ENCODE data around the gene ACAA2. TPM values are rescaled to one million over a fixed set of nuclear protein-coding genes. Genes with fewer than 3 reads are reported as not detected.

Gene ACAA2
- 44.5 TPM for total RNA-seq
- 54.5 TPM for polyA plus RNA-seq
- long read RNA-seq, donor 1, partial matches to known transcripts = 0 of 2 reads
- long read RNA-seq, donor 1, other reads (novel, unspliced or antisense) = 0 of 2 reads
- long read RNA-seq, donor 2, transcript ACAA2-201 (10 exons, 3,350 nt) = major isoform, 22 of 92 reads
- long read RNA-seq, donor 2, partial matches to known transcripts = 66 of 92 reads
- long read RNA-seq, donor 2, other reads (novel, unspliced or antisense) = 0 of 92 reads
- long read RNA-seq, donor 3, transcript ACAA2-207 (2 exons, 1,850 nt) = minor isoform, 6 of 67 reads
- long read RNA-seq, donor 3, transcript ACAA2-201 (10 exons, 3,350 nt) = major isoform, 16 of 67 reads
- long read RNA-seq, donor 3, partial matches to known transcripts = 44 of 67 reads
- long read RNA-seq, donor 3, other reads (novel, unspliced or antisense) = 0 of 67 reads
- long read RNA-seq, donor 4, transcript ACAA2-201 (10 exons, 3,350 nt) = major isoform, 5 of 25 reads
- long read RNA-seq, donor 4, partial matches to known transcripts = 15 of 25 reads
- long read RNA-seq, donor 4, other reads (novel, unspliced or antisense) = 0 of 25 reads
- long read RNA-seq, donor 5, transcript ACAA2-201 (10 exons, 3,350 nt) = major isoform, 31 of 109 reads
- long read RNA-seq, donor 5, transcript ACAA2-207 (2 exons, 1,850 nt) = minor isoform, 9 of 109 reads
- long read RNA-seq, donor 5, partial matches to known transcripts = 65 of 109 reads
- long read RNA-seq, donor 5, other reads (novel, unspliced or antisense) = 0 of 109 reads
- long read RNA-seq, donor 6, transcript ACAA2-201 (10 exons, 3,350 nt) = major isoform, 11 of 35 reads
- long read RNA-seq, donor 6, partial matches to known transcripts = 23 of 35 reads
- long read RNA-seq, donor 6, other reads (novel, unspliced or antisense) = 0 of 35 reads
- long read RNA-seq, donor 7, transcript ACAA2-201 (10 exons, 3,350 nt) = major isoform, 19 of 38 reads
- long read RNA-seq, donor 7, partial matches to known transcripts = 17 of 38 reads
- long read RNA-seq, donor 7, other reads (novel, unspliced or antisense) = 0 of 38 reads
- long read RNA-seq, donor 8, transcript ACAA2-201 (10 exons, 3,350 nt) = major isoform, 9 of 23 reads
- long read RNA-seq, donor 8, partial matches to known transcripts = 11 of 23 reads
- long read RNA-seq, donor 8, other reads (novel, unspliced or antisense) = 0 of 23 reads
- long read RNA-seq, donor 9, transcript ACAA2-201 (10 exons, 3,350 nt) = major isoform, 8 of 29 reads
- long read RNA-seq, donor 9, partial matches to known transcripts = 18 of 29 reads
- long read RNA-seq, donor 9, other reads (novel, unspliced or antisense) = 0 of 29 reads
- long read RNA-seq, donor 10, transcript ACAA2-201 (10 exons, 3,350 nt) = major isoform, 6 of 16 reads
- long read RNA-seq, donor 10, partial matches to known transcripts = 10 of 16 reads
- long read RNA-seq, donor 10, other reads (novel, unspliced or antisense) = 0 of 16 reads

GRCh38 chr18:49813319-49814146 is at the start of gene ACAA2:
Gene ACAA2, minus strand, starts transcription at chr18:49813533. Its CDS starts 49 bp downstream, at chr18:49813484.
- Histone ChIP-seq H3K4me1 (ENCODE audit: control insufficient read depth in 2 of 2, insufficient read depth in 2 of 2, low read length in 2 of 2) (peaks cover 8% of the 10 kb centered on the region in 2 donors), H3K4me3 (ENCODE audit: low read length in 2 of 2) (peak within 1 kb of the TSS; percentile 82 to 85), H3K9me3 (ENCODE audit: control insufficient read depth in 2 of 2, insufficient read depth in 1 of 2, low read length in 1 of 2) (peaks cover 0 to 2% of the 10 kb centered on the region in 2 donors), H3K27me3 (ENCODE audit: control insufficient read depth in 2 of 2, insufficient read depth in 1 of 2, low read length in 1 of 2) (no peaks in the 10 kb centered on the region), H3K27ac (ENCODE audit: low read depth in 1 of 2, low read length in 1 of 2) (peak within 1 kb of the TSS; percentile 86 to 98), H3K36me3 (ENCODE audit: control insufficient read depth in 2 of 2, insufficient read depth in 2 of 2, low read length in 1 of 2) (no peaks in the 10 kb centered on the region)
- WGBS = under 1% methylated on average over 74 of the region's 74 CpGs
- DNase-seq (ENCODE audit: low read depth in 6 of 9, low spot score in 9 of 9) = peak in 8 of 9 donors; percentile 19 to 77 (median 51)

GRCh38 chr18:49862656-49863385 is 49.5 kb upstream of the ACAA2 start:
- no peak for DNase-seq (ENCODE audit: low read depth in 6 of 9, low spot score in 9 of 9)
- Histone ChIP-seq H3K4me3 (ENCODE audit: low read length in 2 of 2) (no peak overlapping the region), H3K9me3 (ENCODE audit: control insufficient read depth in 2 of 2, insufficient read depth in 1 of 2, low read length in 1 of 2) (no peaks in the 10 kb centered on the region), H3K4me1 (ENCODE audit: control insufficient read depth in 2 of 2, insufficient read depth in 2 of 2, low read length in 2 of 2) (no peaks in the 10 kb centered on the region), H3K36me3 (ENCODE audit: control insufficient read depth in 2 of 2, insufficient read depth in 2 of 2, low read length in 1 of 2) (no peaks in the 10 kb centered on the region), H3K27me3 (ENCODE audit: control insufficient read depth in 2 of 2, insufficient read depth in 1 of 2, low read length in 1 of 2) (no peaks in the 10 kb centered on the region), H3K27ac (ENCODE audit: low read depth in 1 of 2, low read length in 1 of 2) (no peak overlapping the region)
- whole genome bisulfite sequencing = 92% methylated on average over 13 of the region's 13 CpGs

- DNase-seq (ENCODE audit: low read depth in 6 of 9, low spot score in 9 of 9) = peak in 2 of 9 donors; percentile 12 to 25
- Histone ChIP-seq H3K9me3 (ENCODE audit: control insufficient read depth in 2 of 2, insufficient read depth in 1 of 2, low read length in 1 of 2) (no peaks in the 10 kb centered on the region), H3K27ac (ENCODE audit: low read depth in 1 of 2, low read length in 1 of 2) (no peak overlapping the region), H3K27me3 (ENCODE audit: control insufficient read depth in 2 of 2, insufficient read depth in 1 of 2, low read length in 1 of 2) (no peaks in the 10 kb centered on the region), H3K4me1 (ENCODE audit: control insufficient read depth in 2 of 2, insufficient read depth in 2 of 2, low read length in 2 of 2) (no peaks in the 10 kb centered on the region), H3K4me3 (ENCODE audit: low read length in 2 of 2) (no peak overlapping the region), H3K36me3 (ENCODE audit: control insufficient read depth in 2 of 2, insufficient read depth in 2 of 2, low read length in 1 of 2) (no peaks in the 10 kb centered on the region)
- WGBS = 63% methylated on average over 3 of the region's 3 CpGs
Measured at GRCh38 chr18:49861659-49862058, 48.3 kb upstream of the ACAA2 start.

GRCh38 chr18:49859725-49860124 is 46.4 kb upstream of the ACAA2 start:
- no peak for DNase-seq (ENCODE audit: low read depth in 6 of 9, low spot score in 9 of 9)
- Histone ChIP-seq H3K4me1 (ENCODE audit: control insufficient read depth in 2 of 2, insufficient read depth in 2 of 2, low read length in 2 of 2) (no peaks in the 10 kb centered on the region), H3K27ac (ENCODE audit: low read depth in 1 of 2, low read length in 1 of 2) (no peak overlapping the region), H3K9me3 (ENCODE audit: control insufficient read depth in 2 of 2, insufficient read depth in 1 of 2, low read length in 1 of 2) (no peaks in the 10 kb centered on the region), H3K36me3 (ENCODE audit: control insufficient read depth in 2 of 2, insufficient read depth in 2 of 2, low read length in 1 of 2) (no peaks in the 10 kb centered on the region), H3K27me3 (ENCODE audit: control insufficient read depth in 2 of 2, insufficient read depth in 1 of 2, low read length in 1 of 2) (no peaks in the 10 kb centered on the region), H3K4me3 (ENCODE audit: low read length in 2 of 2) (no peak overlapping the region)
- 96% methylated on average over 12 of the region's 12 CpGs for whole genome bisulfite sequencing

- no peak overlapping the region for H3K4me3 ChIP-seq (ENCODE audit: low read length in 2 of 2)
- H3K9me3 ChIP-seq (ENCODE audit: control insufficient read depth in 2 of 2, insufficient read depth in 1 of 2, low read length in 1 of 2) = no peaks in the 10 kb centered on the region
- H3K27ac ChIP-seq (ENCODE audit: low read depth in 1 of 2, low read length in 1 of 2) = no peak overlapping the region
- H3K36me3 ChIP-seq (ENCODE audit: control insufficient read depth in 2 of 2, insufficient read depth in 2 of 2, low read length in 1 of 2) = no peaks in the 10 kb centered on the region
- H3K27me3 ChIP-seq (ENCODE audit: control insufficient read depth in 2 of 2, insufficient read depth in 1 of 2, low read length in 1 of 2) = no peaks in the 10 kb centered on the region
- 80% methylated on average over 6 of the region's 6 CpGs for WGBS
- H3K4me1 ChIP-seq (ENCODE audit: control insufficient read depth in 2 of 2, insufficient read depth in 2 of 2, low read length in 2 of 2) = no peaks in the 10 kb centered on the region
- DNase-seq (ENCODE audit: low read depth in 6 of 9, low spot score in 9 of 9) = no peak
Measured at GRCh38 chr18:49859021-49859359, 45.7 kb upstream of the ACAA2 start.

GRCh38 chr18:49858309-49859020 is 45.1 kb upstream of the ACAA2 start:
- no peaks in the 10 kb centered on the region for H3K36me3 ChIP-seq (ENCODE audit: control insufficient read depth in 2 of 2, insufficient read depth in 2 of 2, low read length in 1 of 2)
- WGBS = 69% methylated on average over 11 of the region's 11 CpGs
- H3K27ac ChIP-seq (ENCODE audit: low read depth in 1 of 2, low read length in 1 of 2) = no peak overlapping the region
- H3K4me1 ChIP-seq (ENCODE audit: control insufficient read depth in 2 of 2, insufficient read depth in 2 of 2, low read length in 2 of 2) = no peaks in the 10 kb centered on the region
- H3K27me3 ChIP-seq (ENCODE audit: control insufficient read depth in 2 of 2, insufficient read depth in 1 of 2, low read length in 1 of 2) = no peaks in the 10 kb centered on the region
- no peaks in the 10 kb centered on the region for H3K9me3 ChIP-seq (ENCODE audit: control insufficient read depth in 2 of 2, insufficient read depth in 1 of 2, low read length in 1 of 2)
- no peak overlapping the region for H3K4me3 ChIP-seq (ENCODE audit: low read length in 2 of 2)
- DNase-seq (ENCODE audit: low read depth in 6 of 9, low spot score in 9 of 9) = peak in 5 of 9 donors; percentile 13 to 46 (median 23)

- Histone ChIP-seq H3K4me3 (ENCODE audit: low read length in 2 of 2) (no peak overlapping the region), H3K4me1 (ENCODE audit: control insufficient read depth in 2 of 2, insufficient read depth in 2 of 2, low read length in 2 of 2) (no peaks in the 10 kb centered on the region), H3K36me3 (ENCODE audit: control insufficient read depth in 2 of 2, insufficient read depth in 2 of 2, low read length in 1 of 2) (no peaks in the 10 kb centered on the region), H3K27me3 (ENCODE audit: control insufficient read depth in 2 of 2, insufficient read depth in 1 of 2, low read length in 1 of 2) (no peaks in the 10 kb centered on the region), H3K9me3 (ENCODE audit: control insufficient read depth in 2 of 2, insufficient read depth in 1 of 2, low read length in 1 of 2) (no peaks in the 10 kb centered on the region), H3K27ac (ENCODE audit: low read depth in 1 of 2, low read length in 1 of 2) (no peak overlapping the region)
- WGBS = 92% methylated on average over 3 of the region's 3 CpGs
- DNase-seq (ENCODE audit: low read depth in 6 of 9, low spot score in 9 of 9) = no peak
Measured at GRCh38 chr18:49857708-49858107, 44.4 kb upstream of the ACAA2 start.

Data from thymus (tissue), 14 donors.